ENCODE data around the gene CRADD.

GRCh38 chr12:93749515-93749914 is 72.3 kb downstream of the CRADD start:
- TF ChIP-seq EZH2 (IDR thresholded peaks at IDR 0.05) (no peak), POLR2AphosphoS5 (IDR thresholded peaks at IDR 0.05; ENCODE audit: borderline replicate concordance, low read depth, low read length) (no peak)
